GM21529 (cell line): ENCODE results near the gene IRX3.

ENCODE experiments used
- ATAC-seq: cut with Tn5 transposase; IDR thresholded peaks from one replicate; pipeline ENCODE4 v1.9.1; 2021; ENCODE audit not compliant: unreplicated experiment

Gene IRX3

DNA sequence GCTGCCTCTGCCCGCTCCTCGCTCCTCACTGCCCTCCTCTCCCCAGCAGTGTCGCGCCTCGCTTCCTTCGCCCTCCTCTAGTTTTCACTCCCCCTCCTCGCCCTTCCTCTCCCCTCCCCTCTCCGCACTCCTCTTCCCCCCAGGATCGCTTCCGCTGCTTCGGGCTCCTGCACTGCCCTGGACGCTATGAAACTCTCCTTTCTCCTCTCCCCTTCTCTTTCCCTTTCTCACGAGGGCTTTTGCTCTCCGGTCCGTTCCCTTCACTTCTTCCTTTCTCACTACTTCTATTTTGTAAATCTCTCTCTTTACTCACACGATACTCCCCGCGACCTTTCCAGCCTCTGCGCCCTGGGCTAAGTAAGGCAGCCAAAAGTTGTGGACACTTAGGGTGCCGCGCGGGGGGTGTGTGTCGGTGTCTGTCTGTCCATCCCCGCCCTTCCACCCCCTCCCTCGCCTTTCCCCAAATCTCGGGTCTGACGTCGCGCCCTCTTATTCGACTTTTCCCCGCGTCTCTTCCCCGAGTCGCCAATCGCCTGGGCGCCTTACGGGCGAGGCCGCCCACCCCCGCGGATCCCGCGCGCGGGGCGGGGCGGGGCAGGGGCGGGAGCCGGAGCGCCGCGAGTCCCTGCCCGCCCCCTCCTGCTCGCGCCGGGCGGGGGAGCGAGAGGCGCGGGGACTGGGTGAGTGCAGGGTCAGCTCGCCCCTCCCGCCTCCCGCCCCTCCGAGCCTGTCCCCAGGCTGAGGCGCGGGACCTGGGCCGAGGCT lies at the start of gene IRX3:
Gene IRX3, minus strand, starts transcription at position 422 of the 765 bp plus-strand sequence. CDS start 737 bp downstream, outside the sequence.
- ATAC-seq = no peak

DNA sequence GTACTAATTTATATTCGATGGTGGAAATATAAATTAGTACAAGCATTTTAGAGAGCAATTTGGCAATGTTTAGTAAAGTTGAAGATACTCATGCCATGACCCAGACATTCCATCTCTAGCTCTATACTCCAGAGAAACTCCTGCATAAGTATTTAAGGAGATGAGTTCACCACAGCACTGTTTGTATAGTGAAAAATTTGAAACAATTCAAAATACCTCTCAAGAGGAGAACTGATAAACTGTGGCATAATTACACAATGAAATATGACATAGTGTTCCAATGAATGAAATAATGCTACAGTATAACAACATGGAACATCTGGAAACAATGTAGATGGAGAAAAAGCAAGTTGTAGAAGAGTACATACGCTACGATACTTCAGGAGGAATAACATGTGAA lies 48.6 kb upstream of the IRX3 start:
- ATAC-seq = no peak

DNA sequence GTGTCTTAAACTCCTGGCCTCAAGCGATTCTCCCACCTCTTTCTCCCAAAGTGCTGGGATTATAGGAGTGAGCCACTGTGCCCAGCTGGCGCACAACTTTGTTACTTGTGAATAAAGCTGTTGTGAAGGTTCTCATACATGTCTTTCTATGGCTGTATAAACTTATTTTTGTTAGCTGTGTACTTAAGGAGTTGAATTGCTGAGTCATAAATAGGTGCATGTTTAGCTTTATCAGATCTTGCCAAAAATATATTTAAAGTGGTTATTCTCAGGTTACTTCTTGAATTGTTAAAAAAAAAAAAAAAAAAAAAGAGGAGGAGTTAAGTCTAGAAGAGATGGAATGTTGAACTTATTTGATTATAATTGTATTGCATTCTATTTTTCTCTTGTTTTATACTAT lies 47.6 kb upstream of the IRX3 start:
- ATAC-seq = no peak

DNA sequence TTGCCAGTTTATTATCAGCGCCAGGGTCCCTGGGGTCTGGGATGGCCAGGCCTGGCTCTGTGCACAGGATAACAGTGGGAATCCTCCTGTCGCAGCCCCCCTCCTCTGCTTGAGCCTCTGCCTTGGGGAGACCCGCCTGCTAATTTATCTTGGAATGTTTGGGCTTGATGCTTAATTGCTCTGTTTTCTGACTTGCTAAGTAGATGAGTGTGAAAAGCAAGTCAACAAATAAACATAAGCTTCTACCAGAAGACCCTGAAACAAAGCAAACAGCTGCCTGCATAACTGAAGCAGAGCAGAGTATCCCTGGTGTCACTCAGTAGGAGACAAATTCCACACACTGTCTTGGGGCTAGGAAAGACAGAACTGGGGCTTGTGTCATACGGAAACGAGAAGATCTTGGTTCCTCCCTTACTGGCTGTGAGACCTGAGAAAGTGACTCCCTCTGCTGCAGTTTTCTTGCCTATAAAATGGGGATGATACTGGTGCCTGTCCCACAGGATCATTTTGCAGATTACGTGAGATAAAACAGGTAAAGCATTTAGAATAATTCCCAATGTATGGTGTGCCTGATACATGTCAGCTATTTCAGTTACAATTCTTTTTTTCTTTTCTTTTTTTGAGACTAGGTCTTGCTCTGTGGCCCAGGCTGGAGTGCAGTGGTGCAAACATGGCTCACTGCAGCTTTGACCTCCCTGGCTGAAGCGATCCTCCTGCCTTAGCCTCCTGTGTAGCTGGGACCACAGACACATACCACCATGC lies 44.8 kb upstream of the IRX3 start:
- no peak for ATAC-seq

DNA sequence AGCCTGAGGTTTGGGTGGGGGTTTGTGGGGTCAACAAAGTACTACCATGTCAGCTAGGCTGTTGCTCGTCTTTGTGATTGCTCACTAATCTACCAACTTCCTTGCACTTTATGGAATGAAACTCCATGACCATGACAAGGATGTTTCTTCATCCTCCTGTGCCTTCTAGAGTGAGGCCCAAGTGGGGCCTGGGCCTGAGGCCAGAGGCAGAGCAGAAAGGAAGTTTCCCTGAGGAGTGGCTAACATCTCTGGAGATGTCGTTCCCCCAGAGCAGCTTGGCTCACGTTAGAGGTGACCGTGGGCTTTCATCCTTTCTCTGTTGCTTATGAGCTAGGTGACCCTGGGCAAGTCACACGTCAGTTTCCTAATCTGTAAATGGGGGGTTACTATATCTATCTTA lies 41.0 kb upstream of the IRX3 start:
- no peak for ATAC-seq

DNA sequence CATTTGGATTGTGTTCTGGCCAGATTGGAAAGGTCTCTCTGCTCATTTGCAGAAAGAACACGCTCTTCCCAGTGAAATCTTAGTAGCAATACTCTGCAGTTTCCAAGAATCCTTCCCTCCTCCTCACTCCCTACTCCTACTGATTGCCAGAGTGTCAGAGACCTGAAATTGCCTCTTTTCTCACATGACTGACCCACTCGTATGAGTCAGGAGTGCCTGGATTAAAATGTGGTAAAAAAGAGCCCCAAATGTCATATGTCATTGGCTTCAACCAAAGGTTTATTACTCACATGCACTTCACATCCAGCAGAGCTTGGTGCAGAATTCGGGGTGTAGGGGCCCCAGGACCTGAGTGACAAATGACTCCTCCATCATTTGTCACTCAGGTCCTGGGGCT lies 39.7 kb upstream of the IRX3 start:
- ATAC-seq = no peak

DNA sequence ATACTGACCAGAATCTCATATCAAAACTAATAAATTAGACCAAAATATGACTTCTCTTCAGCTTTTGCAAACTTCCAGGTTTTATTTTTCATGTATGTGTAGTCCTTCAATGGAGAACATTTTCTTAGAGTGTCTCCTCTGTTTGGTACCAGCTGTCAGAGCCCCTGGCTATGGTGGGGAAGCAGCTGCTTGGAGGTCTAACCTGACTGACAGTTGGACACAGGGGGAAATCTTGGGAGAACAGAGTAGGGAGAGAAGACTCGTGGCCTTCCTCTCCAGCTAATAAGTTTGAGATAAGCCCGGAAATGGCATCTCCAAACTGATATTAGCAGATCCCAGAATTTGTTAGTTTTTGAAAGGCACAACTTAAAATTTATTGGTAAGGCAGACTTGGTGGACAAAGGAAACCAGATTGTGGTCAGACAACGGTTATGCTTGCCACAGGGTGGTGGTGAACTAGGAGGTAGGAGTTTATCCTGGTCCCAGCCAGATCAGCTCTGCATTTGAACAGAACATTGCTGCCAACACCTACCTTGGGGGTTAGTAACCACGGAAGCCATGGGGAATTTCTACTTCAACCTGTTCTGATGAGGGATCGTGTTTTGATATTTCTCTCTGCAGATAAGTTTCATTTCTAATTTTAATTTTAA lies 39.2 kb upstream of the IRX3 start:
- no peak for ATAC-seq

DNA sequence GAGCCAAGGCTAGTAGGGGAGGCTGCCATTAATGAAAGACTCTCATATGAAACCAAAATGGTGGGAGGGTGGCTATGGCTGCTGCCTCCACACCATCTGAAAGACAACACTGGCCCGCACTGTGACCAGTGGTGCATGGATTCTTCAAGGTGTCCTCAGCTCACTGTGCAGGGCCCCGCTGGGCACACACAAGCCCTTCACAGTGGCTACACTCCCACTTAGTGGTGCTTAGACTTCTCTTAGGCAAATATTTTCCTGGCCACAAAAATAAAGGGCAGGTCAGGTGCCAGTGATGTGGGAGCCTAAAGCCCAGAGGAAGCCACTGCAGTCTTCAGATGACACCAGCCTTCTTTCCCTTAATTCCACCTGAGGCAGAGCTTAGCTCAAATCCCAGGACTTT lies 38.1 kb upstream of the IRX3 start:
- no peak for ATAC-seq

DNA sequence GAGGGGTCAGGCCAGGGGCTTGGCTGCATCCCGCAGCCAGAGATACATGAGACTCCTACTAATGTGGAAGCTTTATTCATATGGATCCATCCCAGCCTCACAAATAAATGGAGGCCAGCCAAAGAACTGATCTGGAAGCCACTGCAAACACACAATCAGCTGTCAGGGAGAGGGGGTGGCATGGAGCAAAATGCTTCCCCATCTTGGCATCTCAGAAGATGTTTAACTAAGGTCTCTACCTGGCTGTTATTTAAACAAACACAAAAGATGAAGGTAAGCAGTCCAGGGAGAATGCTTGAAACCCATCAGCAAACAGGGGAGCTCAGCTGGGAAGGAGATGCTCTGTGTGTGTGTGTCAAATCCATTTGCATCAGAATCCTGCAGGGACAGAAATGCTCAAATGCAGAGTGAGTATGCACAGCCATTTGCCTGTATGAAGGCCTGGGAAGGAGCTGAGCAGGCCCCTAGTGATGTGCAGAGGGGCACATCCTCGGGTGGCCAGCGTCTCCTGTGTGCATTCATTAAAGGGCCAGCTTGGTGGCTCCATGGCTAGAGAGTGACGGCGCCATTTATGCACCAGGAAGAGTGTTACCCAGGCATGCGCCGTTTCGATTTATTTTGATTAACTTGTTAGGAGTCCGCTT lies 34.2 kb upstream of the IRX3 start:
- ATAC-seq = no peak

DNA sequence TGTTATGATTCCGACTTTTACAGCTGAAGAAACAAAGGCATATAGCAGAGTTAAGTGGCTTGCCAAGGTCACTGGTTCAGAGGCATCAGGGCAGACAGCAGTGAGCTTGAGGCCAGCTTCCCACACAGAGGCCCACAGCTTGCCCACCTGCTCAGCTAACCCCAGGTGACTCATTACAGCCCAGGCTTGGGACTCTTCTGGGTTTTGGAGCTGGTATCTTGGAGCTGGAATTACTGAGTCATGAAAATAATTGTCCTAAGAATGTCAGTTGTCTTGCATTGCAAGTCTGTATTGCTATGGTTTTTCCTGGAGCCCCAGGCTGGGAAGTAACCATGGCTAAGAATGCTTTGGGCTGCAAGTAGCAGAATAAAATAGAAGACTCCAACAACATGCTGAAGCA lies 32.4 kb upstream of the IRX3 start:
- ATAC-seq = no peak

DNA sequence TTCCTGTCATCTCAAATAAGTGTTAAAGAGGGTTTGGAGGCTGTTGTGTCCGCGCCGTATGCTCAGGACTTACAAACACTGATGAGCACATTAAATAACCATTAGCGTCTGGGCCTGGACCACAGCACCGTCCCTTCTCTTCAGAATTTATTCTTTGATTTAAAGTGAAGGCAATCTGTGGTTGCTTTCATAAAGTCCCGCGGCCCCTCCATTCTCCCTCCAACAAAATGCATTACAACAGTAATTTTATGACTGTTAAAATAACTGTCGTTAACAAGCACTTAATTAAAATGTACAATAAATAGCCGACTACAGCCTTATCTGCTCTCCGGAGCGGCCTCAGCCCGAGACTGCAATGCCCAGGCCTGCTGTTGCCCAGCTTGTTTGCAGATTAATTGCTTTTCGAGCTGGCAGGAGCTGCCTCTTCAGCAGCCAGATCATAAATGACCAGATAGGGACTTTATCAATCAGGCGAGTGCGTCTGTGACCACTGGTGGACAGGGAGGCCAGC lies 30.6 kb upstream of the IRX3 start:
- no peak for ATAC-seq

DNA sequence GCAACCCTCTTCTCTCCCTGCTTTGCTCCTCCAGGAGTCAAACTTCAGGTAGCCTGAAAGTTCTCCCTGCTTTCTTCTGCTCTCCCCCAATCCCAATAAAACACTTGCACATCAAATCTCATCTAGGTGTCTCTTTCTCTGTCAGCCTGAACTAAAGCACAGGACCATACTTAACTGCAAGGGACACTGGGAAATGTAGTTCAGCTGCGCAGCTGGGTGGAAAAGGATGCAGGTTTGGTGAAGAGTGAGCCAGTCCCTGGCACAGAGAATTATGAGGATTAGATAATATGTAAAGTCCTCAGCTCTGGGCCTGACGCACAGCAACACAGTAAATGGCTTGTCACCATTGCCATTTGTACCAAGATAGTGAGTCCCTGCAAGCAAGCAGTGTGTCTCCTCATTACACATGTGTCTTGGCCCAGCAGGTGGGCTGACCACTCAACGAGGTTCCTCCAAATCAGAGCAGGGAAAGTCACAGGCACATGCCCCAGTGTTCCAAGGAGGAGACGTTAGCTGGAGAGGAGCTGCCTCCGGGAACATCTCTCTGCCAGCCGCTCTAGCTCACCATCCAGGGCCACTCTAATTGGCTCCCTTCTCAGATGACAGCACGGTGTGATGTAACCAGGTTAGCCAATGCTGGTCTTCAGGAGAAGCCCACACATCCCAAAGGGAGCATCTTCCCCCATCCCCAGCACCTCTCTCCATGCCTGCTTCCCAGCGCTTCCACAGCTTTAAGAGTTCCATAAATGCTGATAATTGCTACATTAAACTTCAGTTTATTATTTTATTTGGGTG lies 29.7 kb upstream of the IRX3 start:
- no peak for ATAC-seq

DNA sequence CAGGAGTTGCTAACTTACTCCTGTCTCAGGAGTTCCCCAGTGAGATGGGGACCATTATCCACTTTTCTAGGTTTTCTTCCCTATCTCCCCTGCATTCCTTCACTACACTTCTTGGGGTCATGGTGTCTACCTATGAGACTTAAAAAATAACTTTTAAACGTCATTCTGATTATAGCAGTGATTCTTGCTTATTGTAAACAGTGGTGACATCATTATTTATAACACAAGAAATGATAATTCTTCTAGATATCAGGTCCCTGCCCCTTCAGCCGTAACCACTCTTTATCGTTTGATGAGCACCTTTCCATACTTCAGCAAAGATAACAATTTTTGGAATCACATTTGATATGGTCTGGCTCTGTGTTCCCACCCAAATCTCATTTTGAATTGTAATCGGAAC lies 27.2 kb upstream of the IRX3 start:
- ATAC-seq = no peak

DNA sequence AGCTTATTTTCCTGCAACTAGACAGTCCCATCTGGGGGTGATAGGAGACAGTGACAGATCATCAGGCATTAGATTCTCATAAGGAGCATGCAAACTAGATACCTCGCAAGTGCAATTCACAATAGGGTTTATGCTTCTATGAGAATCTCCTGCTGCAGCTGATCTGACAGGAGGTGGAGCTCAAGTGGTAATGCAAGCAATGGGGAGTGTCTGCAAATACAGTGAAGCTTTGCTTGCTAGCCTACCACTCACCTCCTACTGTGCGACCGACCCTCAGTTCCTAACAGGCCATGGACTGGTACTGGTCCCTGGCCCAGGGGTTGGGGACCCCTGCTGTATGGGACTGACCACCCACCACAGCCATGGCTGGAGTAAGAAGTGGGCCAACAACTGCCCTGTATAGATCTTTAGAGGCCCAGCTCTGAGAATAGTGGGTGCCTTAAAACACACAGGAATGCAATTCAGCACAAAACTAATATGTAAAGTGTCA lies 26.0 kb upstream of the IRX3 start:
- ATAC-seq = no peak

DNA sequence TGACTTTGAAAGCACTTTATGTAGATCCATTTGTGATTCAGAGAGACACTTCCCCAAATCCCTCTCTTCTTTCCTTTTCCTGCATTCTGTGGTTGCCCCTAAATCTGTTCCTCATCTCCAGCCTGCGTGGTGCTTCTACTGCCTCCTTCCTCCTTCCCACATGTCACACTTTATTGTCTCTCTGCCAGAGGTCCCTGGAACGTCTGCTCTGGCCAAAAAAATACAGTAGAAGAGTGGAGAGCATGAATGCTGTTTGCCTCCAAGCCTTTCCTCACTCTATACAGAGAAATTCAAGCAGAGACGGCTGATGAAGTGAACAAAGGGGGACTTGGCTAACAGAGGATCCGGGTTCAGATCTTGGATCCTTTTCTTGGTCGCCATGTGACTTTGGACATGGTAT lies 22.8 kb upstream of the IRX3 start:
- no peak for ATAC-seq

DNA sequence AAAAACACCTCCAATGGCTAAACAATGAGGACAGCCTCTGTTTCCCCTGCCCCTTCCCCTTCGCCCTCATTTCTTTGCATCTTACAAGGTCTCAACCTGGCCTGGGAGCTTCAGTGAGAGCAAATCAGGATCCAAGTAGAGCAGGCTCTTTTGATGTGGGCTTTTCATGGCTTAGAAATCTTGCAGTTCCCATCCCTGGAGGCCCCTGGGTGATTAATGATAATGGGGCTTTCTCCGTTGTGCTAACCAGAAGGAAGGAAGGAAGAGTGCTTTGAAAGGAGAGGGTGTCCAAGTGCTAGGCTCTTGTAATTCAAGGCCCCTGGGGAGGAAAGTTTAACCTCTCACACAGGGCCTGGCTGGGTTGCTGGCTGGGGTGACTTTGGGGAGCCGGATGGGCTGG lies 18.5 kb upstream of the IRX3 start:
- ATAC-seq = no peak

DNA sequence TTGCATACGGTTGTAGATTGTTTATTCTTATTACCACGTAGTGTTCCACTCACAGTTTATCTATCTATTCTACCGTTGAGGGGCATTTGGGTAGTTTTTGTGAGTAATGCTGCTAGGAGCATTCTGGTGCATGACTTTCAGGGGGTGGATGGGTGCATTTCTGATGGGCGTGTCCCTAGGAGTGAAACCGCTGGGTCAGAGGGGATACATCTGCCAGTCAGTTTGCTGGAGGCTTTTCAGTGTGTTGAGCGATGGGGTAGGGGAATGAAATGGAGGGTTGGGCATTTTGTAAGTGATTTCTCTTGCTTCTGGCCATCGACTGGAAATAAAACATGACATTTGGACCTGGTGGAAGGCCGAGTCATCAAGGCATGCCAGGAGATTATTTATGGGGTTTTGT lies 17.0 kb upstream of the IRX3 start:
- ATAC-seq = no peak

DNA sequence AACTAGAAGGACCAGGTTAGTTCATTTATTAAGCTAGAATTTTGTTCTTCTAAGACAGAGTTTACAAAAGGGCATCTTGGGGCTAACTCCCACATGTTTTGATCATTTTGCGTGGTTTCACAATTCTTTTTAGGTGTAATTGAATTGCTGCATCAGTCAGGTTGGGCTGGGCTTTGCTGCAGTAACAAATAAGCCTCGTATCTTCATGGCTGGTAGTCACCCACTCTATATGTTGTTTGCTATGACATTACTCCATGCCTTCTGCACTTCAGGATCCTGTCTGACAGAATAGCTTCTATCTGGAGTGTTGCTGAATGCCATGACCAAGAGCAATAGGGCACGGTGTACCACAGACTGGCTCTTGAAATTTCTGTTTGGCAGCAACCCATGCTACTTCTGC lies 10.6 kb upstream of the IRX3 start:
- no peak for ATAC-seq

DNA sequence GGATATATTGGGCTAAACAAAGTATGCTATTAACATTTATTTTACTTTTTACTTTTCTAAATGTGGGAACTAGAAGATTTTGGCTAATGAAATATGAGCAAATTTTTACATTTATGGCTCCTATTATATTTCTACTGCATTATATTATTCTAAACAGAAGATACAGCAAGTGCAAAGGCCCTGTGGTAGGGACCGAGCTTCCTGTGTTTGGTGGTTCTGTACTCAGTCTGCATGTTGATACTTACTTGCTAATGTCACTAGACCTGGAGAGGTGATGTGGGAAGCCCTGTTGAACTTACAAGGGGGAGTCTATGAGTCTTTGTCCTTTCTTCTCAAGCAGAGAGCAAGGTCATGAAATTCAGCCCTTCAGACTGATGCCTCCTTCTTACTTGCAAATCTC lies 10.0 kb upstream of the IRX3 start:
- ATAC-seq = no peak

DNA sequence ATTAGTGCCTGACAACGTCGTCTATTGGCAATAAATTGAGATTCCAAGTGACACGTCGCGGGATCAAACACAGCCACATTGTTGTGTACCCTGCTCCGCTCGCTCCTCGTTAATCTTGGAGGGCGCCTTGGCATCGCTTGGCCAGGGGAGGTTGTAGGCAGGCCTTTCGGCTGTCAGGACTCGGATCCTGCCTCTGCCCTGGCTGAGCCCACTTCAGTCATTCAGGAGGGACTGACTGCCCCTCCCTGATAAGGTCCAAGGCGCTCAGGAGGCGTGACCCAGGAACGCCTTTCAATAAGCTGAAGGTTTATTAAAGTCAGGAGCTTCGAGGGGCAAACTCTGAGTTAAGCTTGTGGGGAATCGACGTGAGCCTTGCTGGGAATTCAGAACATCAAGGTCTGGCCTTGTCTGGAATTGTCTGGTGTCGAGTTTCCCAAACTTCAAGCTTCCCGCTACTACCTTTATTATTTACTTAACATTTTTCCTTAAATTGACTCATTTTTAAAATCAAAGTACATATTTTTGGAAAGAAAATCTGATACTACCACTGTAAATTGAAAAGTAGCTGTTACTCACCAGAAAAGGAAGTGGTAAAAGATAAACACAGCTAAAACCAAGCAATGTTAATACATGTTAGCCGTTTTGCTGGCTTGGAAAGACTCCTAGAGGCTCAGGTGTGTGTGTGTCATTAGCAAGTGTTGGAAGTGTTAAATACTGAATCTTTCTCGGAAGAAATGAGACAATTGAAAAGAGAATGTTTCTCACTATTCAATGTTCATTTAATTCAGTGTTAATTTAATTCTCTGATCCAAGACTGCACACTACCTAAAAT lies 5.3 kb upstream of the IRX3 start:
- no peak for ATAC-seq
